AG08395 (cell line): Measurements from ENCODE around the gene CNN1.
"Not testable (repeated sequence)": the region's sequence is repeated elsewhere in the genome, so short reads cannot be mapped to it uniquely, and the experiment has no call there.

Source experiments
- DNase-seq: peaks from one replicate; pipeline ENCODE4 v3.0.0; 2012; ENCODE audit warnings: mixed read lengths, low spot score

Gene CNN1

GRCh38 chr19:11534948-11535347 is 3.7 kb upstream of the CNN1 start:
- no peak for DNase-seq

GRCh38 chr19:11535792-11536595 is 2.7 kb upstream of the CNN1 start:
- DNase-seq, result peak; percentile 98

GRCh38 chr19:11539495-11540365 is 1.1 kb downstream of the CNN1 start:
- peak; percentile 41 for DNase-seq

GRCh38 chr19:11540645-11541044 is 2.0 kb downstream of the CNN1 start:
- no peak for DNase-seq

- no peak for DNase-seq
Observed at GRCh38 chr19:11541238-11541637, 2.6 kb downstream of the CNN1 start.

- DNase-seq, result no peak
Observed at GRCh38 chr19:11547929-11548700, 9.5 kb downstream of the CNN1 start.

- no peak for DNase-seq
Observed at GRCh38 chr19:11549386-11549953, 10.8 kb downstream of the CNN1 start.

GRCh38 chr19:11550265-11550664 is 11.6 kb downstream of the CNN1 start:
- DNase-seq, result no peak

- peak; percentile 33 for DNase-seq
Observed at GRCh38 chr19:11551603-11552235, 13.1 kb downstream of the CNN1 start.

GRCh38 chr19:11552666-11553372 is 14.2 kb downstream of the CNN1 start:
- no peak for DNase-seq

- no peak for DNase-seq
Observed at GRCh38 chr19:11554160-11554559, 15.5 kb downstream of the CNN1 start.

GRCh38 chr19:11555246-11555645 is 16.6 kb downstream of the CNN1 start:
- DNase-seq, result no peak

GRCh38 chr19:11556634-11557420 is 18.2 kb downstream of the CNN1 start:
- DNase-seq, result no peak

GRCh38 chr19:11558881-11559828 is 20.5 kb downstream of the CNN1 start, which contains the start of gene ELOF1:
TSS of gene ELOF1 (minus strand) at chr19:11559230. CDS start at chr19:11554347, 4,883 bp downstream.
- DNase-seq, result peak; percentile 100

- DNase-seq, result peak; percentile 63
Observed at GRCh38 chr19:11560404-11561051, 21.9 kb downstream of the CNN1 start.

GRCh38 chr19:11563532-11563931 is 24.9 kb downstream of the CNN1 start:
- DNase-seq, result no peak

GRCh38 chr19:11564082-11564807 is 25.6 kb downstream of the CNN1 start:
- not testable (repeated sequence) for DNase-seq

- DNase-seq, result not testable (repeated sequence)
Observed at GRCh38 chr19:11565649-11565980, 27.0 kb downstream of the CNN1 start.
